CD4-positive, alpha-beta T cell treated with Interleukin-17A for 1 hour (primary cell): ENCODE measurements around the gene CCDC159.
"Not testable (repeated sequence)": the region's sequence is repeated elsewhere in the genome, so short reads cannot be mapped to it uniquely, and the experiment has no call there.

Experiments used
- DNase-seq: peaks from one replicate; pipeline ENCODE4 v3.0.0-alpha.2; 2020

CCDC159 gene

DNA sequence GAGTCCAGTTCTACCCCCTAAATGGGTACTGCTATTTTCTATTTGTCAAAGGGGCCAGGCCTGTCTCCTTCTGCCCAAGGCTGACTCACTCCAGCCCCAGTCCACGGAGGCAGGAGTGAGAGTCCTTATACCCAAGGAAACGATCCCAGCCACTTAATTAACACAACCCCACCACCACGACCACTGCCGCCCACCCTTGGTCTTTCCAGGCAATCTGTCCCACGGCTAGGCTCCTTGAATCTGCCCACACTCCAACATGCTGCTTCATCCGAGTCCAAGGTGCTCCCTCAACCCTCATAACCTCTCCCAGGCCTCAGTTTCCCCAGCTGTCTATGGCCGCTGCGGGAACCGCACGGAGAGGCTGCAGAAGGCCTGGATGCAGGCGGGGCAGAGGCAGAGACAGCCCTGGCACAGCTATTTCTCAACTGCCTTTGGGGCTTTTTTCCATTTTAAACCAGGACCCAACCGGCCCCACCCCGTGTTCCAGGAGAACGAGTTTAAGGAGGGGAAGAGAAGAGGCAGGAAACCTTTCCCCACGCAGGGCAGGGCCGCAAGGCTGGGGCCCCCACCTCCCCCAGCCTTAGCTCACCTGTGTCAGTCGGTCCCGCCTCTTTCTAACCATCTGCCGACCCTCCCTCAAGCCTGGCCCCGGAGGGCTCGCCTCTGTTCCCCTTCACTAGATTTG, 7.6 kb upstream of the CCDC159 start:
- DNase-seq = no peak

DNA sequence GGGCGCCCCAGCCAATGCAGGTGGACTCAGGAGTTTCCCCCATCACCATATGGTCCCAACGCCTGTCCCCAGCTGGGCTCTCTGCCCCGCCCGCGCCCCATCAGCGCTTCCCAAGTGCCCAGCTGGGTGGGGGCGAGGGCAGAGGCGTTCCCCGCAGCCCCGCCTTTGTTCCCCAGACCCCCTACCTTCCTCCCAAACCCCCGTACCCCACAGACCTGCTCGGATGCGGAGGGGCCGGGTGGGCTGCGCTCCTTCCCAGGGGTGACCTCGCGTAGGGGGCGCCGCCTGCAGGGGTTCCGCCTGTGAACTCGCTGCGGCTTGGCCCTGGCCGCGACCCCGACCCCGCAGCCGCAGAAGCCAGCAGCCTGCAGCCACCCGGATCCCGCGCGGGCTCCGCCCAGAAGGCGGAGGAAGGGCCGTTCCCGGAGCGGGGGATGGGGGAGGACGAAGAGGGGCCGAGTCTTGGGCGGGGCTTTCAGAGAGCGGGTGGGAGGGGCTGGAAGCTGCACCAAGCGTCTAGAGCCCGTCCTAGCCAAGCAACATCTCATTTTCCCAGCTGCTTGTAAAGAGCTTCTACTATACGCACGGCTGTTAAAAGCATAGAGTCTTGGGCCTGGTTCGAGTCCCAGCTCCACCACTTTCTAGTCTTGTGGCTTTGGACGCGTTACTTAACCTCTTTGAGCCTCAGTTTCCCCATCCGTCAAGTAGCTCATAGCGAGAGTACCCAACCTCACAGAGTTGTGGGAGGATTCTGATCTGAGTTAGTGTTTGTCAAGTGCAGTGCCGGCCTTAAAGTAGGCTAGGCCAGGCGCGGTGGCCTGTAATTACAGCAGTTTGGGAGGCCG, 6.8 kb upstream of the CCDC159 start, which contains the start of gene RAB3D:
Gene RAB3D, minus strand, starts transcription at position 404 of the 845 bp plus-strand sequence. CDS start 2,258 bp downstream, outside the sequence.
- DNase-seq = peak; percentile 84

DNA sequence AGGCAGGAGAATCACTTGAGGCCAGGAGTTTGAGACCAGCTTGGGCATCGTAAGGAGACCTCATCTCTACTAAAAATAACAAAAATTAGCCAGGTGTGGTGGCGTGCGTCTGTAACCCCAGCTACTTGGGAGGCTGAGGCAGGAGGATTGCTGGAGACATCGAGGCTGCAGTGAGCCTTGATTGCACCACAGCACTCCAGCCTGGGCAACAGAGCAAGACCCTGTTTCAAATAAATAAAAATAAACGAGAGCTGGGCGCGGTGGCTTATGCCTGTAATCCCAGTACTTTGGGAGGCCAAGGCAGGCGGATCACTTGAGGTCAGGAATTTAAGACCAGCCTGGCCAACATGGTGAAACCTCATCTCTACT, 6.2 kb upstream of the CCDC159 start:
- DNase-seq = not testable (repeated sequence)

DNA sequence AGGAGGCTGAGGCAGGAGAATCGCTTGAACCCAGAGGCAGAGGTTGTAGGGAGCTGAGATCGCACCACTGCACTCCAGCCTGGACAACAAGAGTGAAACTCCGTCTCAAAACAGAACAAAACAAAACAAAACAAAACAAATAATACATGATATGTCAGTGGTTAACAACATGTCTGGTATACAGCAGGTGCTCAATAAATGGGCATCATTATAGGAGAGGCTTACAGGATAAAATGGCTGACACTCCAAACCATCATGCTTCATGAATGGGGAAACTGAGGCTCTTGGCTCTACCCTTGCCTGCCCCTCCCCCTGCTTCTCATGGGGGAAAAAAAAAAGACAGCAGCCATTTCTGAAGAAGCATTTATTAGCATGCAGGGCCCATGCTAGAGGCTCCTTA, 3.9 kb upstream of the CCDC159 start:
- no peak for DNase-seq

DNA sequence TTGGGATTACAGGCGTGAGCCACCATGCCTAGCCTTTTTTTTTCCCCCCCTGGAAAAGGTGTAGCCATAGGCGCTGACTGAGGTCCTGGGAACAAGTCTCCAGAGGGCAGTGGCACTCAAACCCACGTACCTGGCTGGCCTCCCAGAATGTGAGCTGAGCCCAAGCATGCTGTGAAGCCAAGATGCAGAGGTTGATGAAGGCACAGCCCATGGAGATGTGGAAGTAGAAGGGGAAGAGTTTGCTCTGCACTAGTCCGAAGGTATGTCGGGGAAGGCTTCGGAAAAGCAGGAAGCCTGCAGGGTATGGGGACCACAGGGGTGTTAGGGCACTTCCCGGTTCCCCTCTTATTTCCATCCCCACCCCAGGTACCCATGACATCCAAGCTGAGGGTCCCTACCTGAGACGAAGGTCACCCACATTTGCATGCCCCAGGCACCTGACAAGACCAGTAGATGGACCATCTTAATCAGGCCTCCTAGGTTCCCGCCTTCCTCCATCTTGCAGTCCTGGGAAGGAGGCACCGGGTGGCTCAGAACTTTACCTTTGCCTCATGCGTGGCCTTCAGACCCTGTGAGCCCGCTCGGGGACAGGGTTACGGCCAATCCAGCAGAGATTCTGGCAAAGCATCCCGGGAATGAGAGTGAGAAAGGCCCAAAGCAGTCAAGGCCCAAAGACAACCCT, 1.1 kb upstream of the CCDC159 start:
- no peak for DNase-seq

DNA sequence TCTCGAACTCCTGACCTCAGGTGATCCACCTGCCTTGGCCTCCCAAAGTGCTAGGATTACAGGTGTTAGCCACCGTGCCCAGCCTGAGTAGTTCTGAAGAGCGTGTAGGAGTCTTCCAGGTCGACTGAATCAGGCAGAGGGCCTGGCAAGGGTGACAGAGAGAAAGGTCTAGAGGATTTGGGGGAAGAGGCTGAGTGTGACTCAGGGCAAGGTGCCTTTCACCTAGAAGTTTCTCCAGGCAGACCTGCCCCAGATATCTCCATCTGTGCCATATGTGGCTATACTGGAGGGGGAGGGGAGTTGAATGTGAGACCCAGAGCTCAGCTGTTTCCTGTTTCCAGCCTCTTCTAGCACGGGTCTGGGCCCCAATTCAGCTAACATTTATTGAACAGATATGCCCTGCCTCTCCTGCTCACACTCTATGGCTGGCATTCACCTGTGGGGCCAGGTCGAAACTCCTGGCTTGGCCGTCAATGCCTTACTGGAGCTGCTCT, 1.3 kb downstream of the CCDC159 start:
- no peak for DNase-seq

DNA sequence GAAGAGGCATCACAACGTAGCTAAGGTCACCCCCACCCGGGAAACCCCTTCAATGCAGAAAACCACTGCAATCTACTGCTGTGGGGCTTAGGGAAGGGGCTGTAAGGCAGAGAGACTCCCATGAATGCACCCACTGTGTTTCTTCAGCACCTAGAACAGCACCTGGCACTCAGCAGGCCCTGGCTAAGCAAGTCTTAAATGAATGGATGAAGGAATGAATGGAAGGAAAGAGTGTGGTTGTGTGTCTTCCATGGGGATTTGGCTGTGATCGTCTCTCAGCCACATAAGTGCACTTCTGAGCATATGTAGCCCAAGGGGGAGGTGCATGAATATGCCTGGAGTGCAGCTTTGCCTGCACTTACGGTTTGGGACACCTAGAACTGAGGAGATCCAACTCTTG, 2.9 kb downstream of the CCDC159 start:
- no peak for DNase-seq

DNA sequence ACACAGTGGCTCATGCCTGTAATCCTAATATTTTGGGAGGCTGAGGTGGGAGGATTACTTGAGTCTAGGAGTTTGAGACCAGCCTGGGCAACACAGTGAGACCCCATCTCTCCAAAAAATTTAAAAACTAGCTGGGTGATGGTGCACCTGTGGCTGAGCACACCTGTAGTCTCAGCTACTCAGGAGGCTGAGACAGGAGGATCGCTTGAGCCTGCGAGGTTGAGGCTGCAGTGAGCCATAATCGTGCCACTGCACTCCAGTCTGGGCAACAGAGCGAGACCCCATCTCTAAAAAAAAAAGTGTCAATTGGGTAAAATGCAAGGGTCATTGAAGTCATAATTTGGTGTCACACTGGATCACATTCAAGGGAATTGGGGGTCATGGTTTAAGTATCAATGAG, 7.8 kb downstream of the CCDC159 start:
- not testable (repeated sequence) for DNase-seq

DNA sequence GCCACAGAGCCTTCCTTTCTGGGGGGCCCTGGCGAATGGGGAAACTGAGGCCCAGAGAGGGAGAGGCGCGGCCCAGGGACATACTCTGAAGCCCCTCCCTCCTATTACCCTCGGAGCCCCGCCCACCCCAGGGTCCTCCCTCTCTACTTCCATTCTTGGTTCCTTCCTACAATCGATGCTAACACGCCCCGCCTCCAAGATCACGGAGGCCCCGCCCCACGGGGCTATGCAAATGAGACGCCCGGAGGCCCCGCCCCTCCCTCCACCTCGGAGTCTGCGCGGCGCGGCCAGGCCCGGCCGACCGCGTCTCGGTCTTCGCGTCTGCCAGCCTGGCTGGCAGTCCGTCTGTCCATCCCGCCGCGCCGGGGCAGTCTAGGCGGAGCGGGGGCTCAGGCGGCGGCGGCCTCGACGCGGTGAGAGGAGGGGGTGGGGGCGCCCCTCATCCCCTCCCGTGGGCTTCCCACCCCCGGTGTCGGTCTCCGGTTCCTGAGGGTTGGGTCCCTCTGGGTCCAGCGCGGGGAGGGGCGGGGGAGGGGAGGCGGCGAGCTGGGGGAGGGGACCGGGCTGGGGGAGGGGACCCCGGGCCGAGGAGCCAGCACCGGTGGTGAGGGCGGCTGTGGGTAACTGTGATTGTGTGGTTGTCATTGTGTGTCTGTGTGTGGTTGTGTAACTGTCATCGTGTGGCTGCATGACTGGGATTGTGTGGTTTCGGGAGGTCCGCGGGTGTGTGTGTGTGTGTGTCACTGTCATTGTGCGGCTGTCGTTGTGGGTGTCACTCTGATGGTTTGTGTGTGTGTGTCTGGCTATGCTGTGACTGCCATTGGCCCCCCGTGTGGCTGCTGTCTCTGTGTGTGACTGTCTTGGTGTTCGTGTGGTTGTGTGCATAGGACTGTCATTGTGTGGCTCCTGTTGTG, 9.1 kb downstream of the CCDC159 start, which contains the start of gene PLPPR2:
Gene PLPPR2, plus strand, starts transcription at position 273 of the 914 bp plus-strand sequence. CDS start 2,242 bp downstream, outside the sequence.
- DNase-seq = peak; percentile 90

DNA sequence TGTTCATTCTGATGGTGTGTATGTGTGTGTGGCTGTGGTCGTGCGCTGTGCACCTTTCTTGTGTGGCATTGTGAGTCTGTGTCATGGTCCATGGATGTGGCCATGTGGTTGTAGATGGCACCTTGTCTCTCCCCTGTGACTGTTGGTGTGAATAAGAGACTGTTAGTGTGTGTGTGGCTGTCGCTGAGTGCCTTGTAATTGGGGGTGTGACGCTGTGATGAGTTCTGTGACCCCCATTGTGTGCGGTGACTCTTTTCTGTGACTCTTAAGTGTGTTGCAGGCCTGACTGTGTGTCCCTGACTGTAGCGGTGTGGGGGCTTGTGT, 9.7 kb downstream of the CCDC159 start:
- no peak for DNase-seq

DNA sequence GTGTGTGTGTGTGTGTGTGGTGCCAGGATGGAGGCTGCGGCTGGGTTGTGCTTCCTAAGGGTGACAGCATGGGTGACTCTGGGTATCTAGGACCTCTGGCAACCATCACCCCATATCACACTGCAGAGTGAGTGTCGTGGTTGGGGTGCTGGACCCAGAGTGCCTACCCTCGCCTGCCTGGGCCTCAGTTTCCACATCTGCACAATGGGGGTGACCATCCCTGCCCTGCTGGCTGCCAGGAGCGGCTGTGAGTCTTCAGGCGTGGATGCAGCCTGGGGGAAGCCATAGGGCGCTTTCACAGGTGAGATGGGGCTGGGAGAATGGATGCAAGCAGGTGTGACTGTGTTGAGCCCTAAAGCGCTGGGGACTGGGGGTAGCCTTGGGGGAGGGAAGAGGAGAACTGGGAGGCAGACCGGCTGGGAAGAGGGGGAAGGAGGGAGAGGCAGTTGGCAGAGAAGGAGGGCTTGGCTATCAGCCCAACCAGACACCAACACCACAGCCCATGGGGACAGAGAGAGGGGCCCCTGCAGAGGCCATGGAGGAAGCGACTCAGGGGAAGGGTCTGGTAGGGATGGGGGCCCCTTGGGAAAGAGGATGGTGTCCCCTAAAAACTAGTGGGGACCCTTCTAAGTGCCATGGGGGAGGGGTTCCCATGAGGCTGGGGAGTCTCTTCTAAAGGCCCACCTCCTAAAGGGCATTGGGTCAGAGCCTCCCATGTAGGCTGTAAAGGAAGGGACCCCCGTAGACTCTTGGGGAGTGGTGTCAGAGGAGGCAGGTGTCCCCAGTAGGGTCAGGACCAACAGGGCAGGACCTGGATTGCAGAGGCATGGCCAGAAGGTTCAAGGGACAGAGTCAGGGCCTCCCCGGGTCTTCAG, 10.6 kb downstream of the CCDC159 start:
- DNase-seq = no peak

DNA sequence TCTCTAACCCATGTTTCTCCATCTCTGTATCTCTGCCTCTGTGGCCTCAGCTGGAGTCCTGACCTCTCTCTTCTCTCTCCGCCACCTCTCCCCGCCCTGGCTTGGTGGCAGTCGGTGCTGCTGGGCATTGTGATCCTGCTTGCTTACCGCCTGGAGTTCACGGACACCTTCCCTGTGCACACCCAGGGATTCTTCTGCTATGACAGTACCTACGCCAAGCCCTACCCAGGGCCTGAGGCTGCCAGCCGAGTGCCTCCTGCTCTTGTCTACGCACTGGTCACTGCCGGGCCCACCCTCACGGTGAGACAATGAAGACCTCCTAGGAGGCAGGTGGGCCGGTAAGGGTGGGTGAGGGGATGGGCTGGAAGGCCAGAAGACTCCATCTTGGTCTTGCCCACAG, 13.1 kb downstream of the CCDC159 start:
- no peak for DNase-seq

DNA sequence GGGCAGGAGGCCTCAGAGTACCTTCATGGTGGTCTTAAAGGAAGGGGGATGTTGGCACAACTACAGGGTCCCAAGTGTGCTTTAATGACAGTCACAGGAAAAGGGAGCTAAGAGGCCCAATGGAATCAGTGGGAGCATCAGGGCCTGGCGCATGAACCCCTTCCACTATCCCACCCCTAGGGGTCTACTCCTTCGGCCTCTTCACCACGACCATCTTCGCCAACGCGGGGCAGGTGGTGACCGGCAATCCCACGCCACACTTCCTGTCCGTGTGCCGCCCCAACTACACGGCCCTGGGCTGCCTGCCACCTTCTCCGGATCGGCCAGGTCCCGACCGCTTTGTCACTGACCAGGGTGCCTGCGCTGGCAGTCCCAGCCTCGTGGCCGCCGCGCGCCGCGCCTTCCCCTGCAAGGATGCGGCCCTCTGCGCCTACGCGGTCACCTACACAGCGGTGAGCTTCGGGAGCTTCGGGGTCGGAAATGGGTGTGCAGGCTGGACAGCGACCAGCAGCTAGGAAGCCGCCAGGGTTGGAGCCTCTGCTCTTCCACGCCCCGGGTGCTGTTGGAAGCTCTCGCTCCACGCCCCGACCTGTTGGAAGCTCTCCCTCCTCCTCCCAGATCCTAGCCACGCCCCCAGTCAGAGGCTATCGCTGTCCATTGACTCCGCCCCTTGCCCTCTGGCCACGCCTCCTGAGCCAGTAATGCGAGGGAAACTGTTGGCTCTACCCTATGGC, 14.9 kb downstream of the CCDC159 start:
- DNase-seq = no peak

DNA sequence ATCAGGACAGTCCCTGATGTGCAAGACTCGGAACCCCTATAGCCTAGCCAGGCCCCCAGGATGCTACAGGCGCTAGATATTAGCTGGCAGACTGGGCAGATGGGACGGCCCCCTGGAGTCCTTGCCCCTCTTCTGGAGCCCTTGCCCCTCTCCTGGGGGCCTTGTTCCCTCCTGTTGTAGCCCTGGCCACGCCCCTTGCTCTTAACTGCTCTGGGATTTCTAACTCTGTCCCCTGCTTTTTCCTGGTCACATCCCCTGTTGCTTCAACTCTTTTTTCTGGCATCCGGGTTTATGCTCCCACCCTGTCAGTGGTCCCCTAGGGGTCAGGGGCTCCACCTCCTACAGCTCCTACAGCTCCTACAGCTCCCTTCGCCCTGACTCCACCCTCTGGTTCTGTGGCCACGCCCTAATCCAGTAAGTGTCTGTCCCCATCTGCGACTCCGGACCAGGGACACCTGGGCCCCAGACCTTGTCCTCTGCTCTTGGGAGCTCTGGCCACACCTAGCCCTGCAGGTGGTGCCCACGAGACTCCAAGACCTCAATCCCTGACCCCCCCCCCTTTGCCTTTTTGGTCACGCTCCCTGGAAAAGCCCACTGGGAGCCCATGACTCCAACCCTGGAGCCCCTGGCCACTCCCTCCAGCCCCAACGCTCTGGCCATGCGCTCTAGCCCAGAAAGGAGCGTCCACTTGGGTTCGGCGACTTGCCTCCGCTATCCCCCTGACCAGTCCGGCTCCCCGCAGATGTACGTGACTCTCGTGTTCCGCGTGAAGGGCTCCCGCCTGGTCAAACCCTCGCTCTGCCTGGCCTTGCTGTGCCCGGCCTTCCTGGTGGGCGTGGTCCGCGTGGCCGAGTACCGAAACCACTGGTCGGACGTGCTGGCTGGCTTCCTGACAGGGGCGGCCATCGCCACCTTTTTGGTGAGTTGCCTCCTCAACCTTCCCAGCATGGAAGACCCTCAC, 15.7 kb downstream of the CCDC159 start:
- no peak for DNase-seq

DNA sequence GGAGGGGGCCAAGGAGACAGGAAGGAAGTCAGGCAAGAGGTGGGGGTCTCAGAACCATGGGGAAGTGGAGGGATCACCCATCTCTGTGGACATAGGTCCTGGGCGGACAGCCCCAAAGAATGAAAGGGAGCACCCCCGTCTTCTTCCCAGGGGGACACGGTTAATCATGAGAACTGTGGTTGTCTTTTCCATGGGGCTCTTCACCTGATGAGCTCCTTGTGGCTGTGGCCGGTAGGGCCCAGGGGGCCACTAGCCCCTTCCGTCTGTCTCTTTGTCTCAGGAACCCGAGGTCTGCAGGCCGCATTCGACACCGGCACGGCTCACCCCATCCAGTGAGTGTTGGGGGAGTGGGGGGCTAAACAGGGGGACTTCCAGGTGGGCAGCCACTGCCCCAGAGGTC, 17.6 kb downstream of the CCDC159 start:
- no peak for DNase-seq

DNA sequence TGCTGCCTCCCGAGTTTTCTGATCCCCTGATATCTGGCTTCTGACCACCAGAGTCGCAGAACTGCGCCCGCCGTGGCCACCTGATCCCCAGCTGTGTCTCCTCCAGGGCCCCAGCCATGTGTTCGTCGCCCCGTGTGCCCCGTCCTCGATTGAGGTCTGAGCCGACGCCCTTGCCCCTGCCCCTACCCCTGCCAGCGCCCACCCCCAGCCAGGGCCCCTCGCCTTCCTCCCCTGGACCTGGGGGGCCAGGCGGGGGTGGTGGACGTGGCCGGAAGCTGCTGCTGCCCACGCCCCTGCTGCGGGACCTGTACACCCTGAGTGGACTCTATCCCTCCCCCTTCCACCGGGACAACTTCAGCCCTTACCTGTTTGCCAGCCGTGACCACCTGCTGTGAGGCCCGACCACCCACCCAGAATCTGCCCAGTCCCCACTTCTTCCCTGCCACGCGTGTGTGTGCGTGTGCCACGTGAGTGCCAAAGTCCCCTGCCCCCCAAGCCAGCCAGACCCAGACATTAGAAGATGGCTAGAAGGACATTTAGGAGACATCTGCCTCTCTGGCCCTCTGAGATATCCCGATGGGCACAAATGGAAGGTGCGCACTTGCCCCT, 18.1 kb downstream of the CCDC159 start:
- no peak for DNase-seq

DNA sequence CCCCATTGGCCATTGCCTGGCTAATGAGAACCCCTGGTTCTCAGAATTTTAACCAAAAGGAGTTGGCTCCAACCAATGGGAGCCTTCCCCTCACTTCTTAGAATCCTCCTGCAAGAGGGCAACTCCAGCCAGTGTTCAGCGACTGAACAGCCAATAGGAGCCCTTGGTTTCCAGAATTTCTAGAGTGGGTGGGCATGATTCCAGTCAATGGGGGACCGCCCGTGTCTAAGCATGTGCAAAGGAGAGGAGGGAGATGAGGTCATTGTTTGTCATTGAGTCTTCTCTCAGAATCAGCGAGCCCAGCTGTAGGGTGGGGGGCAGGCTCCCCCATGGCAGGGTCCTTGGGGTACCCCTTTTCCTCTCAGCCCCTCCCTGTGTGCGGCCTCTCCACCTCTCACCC, 18.6 kb downstream of the CCDC159 start:
- no peak for DNase-seq

DNA sequence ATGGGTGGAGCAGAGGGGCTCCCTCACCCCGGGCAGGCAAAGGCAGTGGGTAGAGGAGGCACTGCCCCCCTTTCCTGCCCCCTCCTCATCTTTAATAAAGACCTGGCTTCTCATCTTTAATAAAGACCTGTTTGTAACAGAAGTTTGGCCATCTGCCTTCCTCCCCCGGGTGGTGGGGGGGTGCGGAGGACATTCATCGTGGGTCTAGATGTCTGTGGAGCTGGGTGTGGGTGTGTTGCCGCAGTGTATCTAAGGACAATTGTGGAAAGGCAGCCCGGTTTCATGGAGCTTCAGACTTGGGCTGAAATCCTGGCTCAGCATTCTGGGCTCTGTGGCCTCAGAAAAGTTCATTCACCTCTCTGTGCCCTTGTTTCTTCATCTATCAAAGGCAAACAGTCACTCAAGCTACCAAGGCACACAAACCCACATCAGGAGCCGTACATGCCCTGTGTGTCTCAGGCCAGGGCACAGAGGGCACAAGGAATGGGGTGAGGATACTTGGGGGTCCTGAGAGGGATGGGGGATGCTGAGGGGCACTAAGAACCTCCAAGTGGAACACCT, 19.3 kb downstream of the CCDC159 start:
- DNase-seq = no peak

DNA sequence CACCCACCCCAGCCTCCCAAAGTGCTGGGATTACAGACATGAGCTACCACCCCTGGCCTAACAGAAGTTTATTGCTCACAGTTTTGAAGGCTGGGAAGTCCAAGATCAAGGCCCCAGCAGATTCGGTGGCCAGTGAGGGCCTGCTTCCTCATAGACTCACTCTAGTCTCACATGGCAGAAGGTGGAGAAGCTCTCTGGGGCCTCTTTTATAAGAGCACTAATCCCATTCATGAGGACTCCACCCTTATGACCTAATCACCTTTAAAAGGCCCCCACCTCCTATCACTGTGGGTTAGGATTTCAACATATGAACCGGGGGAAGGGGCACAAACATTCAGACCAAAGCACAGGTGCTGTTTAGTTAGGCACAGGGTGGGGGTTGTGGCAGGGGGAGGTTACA, 21.2 kb downstream of the CCDC159 start:
- DNase-seq = no peak
